Choroid plexus epithelial cell (primary cell): ENCODE data around the gene ZNF528.

Source experiments
- DNase-seq: peaks from one replicate; pipeline ENCODE4 v3.0.0-alpha.2; 2010; ENCODE audit warnings: low read depth
- H3K4me3 ChIP-seq: 2 replicates; pipeline ENCODE4 v1.5.1; 2011; ENCODE audit warnings: low read depth, mild to moderate bottlenecking, control low read depth, low read length, moderate library complexity
- CTCF ChIP-seq: conservative IDR thresholded peaks from 2 replicates; pipeline ENCODE4 v1.5.1; 2011; ENCODE audit warnings: low read depth, mild to moderate bottlenecking, control low read depth, inconsistent platforms, low read length, moderate library complexity

ZNF528 gene

DNA sequence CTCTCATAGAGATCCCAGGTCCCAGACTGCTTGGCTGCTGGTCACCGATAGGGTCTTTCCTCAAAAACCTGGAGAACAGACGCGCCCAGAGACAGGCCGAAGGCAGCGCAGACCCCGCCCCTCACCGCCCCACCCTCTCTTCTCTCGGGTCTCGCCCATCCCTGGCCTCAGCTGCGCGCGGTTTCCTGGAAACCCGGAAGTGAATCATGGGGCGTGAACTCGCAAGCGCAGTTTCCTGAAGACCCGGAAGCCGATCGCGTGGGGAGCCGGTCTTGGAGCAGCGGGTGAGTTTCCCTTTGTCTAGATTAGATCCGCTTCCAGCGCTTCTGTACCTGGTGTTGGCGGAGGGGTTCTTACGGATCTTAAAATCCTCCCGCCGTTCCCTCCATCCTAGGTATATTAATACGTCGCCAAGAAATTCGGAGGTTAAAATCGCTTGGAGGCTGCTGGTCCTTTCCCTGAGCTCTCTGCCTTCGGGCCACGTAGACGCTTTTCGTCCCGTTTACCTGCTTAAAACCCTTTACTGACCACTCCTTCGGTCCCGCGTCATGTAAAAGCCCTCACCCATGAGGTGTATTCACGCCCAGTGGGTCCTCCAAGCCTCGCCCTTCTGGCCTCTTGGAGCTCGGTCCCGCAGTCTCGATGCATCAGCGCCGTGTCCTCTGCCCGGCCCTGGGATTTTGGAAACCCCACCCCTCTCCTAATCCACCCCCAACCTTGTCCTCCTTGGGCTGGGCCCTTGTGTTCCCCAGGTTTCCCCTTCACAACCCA lies 55.9 kb downstream of the ZNF528 start, which contains the start of gene ZNF578:
Gene ZNF578, plus strand, starts transcription at position 230 of the 771 bp plus-strand sequence. CDS start 48,293 bp downstream, outside the sequence.
- H3K4me3 ChIP-seq, result peak within 1 kb of the TSS; percentile 65
- DNase-seq, result peak; percentile 91

GRCh38 chr19:52464798-52465470 lies 67.3 kb downstream of the ZNF528 start:
- TF ChIP-seq CTCF, result peak; percentile 11
- no peak overlapping the region for H3K4me3 ChIP-seq

More for the DNA sequence above, 55.9 kb downstream of the ZNF528 start, which contains the start of gene ZNF578:
- TF ChIP-seq CTCF, result peak; percentile 11

More at GRCh38 chr19:52464798-52465470, 67.3 kb downstream of the ZNF528 start:
- no peak for DNase-seq
